ENCODE results near the gene MTURN.
"Not testable (repeated sequence)": the region's sequence is repeated elsewhere in the genome, so short reads cannot be mapped to it uniquely, and the experiment has no call there.

Gene MTURN

DNA sequence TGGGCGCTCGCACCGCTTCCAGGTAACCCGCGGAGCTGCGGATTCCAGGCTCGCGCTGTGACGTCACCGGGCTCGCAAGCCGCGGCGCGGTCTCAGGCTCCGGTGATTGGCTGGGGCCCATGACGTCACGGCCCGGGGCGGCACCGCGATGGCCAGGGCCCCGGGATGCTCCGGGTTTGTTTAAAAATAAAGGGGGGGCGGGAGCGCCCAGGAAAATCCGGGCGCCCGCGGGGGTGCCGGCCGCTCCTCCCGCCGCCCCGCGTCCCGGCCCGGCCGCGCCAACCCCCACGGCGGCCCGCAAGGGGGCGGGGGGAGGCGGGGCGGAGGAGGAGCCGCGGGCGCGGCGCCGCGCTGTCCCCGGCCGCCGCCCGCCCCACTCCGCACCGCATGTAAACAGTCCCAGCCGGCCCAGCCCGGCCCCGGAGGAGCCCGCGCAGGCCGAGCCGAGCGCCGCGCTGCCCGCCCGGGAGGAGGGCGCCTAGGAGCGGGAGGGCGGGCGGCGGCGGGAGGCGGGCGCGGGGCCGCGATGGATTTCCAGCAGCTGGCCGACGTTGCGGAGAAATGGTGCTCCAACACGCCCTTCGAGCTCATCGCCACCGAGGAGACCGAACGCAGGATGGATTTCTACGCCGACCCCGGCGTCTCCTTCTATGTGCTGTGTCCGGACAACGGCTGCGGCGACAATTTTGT, at the start of gene MTURN:
Gene MTURN, plus strand, starts transcription at position 376 of the 690 bp plus-strand sequence. Its CDS starts 151 bp downstream, at position 527.
- DNase-seq (ENCODE audit: low read depth) = peak; percentile 58

DNA sequence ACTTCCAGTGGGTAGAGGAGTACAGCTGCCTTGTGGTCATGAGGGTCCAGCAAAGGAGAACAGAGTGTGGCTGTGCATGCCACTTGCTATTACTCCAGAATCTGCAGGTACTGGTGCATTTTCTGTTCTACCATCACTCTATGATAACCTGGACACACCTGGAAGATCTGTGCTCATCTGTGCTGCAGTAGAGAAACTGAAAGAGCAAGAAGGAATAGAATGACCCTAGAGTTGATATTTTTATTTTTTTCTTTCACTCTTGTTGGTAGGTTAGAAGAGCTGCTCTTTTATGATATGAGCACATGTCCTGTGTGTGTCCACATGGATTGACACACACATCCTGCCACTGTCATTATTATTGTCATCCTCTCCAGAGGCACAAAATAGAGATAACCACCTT, 48.3 kb upstream of the MTURN start:
- DNase-seq (ENCODE audit: low read depth) = no peak

DNA sequence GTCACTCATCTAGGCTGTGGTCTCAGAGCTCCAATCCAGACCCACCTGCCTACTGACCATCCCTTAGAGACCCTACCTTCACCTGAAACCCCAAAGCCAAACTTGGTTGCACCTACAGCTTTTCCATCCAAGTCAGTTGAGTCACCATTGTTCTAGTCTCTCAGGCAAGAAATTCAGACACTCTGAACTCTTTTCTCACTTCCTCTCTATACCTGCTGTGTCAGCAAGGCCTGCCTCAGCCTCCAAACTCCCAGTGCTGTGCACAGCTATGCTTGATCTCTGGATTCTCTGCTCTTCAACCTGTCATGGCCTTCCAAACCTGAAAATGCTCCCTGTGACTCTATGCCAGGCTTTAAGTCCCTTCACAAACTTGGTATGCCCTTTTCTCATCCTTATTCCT, 47.4 kb upstream of the MTURN start:
- DNase-seq (ENCODE audit: low read depth) = no peak

DNA sequence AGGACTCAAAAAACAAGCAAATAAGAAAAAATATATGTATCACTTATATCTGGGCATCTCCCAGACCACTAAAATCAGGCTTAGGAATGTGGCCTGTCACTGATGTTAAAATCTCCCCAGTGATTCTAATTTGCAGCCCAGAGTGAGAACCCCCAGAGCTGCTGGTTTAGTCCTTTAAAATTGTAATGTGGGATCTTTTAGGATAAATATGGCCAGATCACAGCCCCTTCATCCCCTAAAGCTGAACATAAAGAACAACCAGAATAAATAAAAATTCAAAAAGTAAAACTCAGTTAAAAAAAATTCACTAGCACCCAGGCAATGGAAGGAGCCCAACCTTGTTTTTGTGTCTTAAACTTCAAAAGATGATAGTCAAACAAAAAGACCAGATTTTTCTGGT, 46.4 kb upstream of the MTURN start:
- DNase-seq (ENCODE audit: low read depth) = no peak

DNA sequence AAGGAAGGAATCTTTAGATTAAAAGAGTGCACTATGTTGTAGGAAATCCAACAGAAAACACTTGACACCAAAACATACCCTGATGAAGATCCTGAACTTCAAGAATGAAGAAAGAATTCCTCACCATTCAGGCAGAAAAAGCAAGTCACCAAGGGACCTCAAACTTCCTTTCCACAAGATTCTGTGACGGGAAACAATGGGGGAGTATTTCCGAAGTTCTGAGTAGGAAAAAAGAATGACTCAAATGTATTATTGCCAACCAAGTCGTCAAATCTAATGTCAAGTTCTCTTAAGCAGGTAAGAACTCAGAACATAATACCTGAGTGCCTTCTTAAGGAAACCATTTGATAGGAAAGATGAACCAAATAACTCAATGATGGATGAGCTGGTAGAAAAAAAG, 44.7 kb upstream of the MTURN start:
- DNase-seq (ENCODE audit: low read depth) = no peak

DNA sequence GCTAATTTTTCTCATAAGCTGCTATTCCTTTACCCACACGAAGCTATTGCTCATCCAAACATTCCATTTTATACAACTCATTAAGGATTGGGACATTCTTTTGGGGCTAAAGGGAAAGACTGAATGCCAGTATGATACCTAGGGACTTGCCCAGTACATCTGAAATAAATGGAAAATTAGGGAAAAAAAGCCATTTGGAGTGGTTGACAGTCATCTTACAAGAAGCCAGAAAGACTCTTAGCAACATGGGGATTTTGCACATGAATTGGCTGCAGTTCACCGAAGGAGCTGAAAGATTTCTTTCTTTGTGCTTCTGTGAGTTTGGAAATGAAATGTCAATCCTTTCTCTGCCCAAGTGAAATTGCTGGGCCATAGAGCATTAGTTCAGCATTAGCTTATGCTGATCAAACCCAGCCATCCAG, 43.3 kb upstream of the MTURN start:
- peak; percentile 92 for DNase-seq (ENCODE audit: low read depth)

DNA sequence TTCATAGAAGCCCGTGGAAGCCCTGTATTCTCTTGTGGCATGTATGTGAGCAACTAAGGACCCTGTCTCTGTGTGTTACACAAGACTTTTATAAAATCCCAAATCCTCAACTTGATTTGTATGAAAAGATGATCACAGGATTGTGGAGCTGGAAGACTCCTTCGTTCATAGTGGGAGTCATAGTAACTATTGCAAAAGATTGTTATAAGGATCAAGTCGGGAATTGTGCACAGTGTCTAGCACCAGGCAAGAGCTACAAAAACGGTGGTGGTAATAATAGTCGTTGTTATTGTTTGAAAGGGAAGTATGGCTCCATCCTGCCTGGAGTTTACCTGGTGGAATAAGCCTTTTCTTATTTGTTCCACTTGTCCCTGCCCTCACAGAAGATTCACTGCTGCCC, 42.8 kb upstream of the MTURN start:
- DNase-seq (ENCODE audit: low read depth) = no peak

DNA sequence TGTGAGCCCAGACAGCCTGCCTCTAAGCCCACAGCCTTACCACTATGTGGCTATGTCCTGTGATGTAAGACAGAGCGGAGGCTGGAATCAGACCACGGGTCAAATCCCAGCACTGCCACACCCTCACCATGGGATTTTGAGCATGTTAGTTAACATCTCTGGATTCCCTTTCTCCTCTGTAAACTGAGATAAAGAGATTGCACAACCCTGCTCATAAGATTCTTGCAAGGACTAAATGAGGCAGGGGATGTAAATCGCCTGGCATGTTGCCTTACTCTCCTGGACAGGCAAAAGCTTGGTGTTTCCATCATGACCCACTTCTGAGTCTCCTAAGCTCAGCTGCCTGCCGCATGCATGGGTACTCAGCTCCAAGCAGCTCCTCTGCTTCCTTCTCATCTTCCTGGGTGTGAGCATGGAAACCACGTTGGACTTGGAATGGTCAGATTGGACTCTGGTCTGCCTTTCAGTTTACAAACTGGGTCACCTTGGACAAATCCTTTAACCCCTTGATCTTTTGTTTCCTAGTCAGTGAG, 41.3 kb upstream of the MTURN start:
- no peak for DNase-seq (ENCODE audit: low read depth)

DNA sequence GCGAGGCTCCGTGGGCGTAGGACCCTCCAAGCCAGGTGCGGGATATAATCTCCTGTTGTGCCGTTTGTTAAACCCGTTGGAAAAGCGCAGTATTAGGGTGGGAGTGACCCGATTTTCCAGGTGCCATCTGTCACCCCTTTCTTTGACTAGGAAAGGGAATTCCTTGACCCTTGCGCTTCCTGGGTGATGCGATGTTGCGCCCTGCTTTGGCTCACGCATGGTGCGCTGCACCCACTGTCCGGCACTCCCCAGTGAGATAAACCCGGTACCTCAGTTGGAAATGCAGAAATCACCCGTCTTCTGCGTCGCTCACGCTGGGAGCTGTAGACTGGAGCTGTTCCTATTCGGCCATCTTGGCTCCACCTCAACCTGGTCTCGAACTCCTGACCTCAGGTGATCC, 36.2 kb upstream of the MTURN start:
- DNase-seq (ENCODE audit: low read depth) = not testable (repeated sequence)

DNA sequence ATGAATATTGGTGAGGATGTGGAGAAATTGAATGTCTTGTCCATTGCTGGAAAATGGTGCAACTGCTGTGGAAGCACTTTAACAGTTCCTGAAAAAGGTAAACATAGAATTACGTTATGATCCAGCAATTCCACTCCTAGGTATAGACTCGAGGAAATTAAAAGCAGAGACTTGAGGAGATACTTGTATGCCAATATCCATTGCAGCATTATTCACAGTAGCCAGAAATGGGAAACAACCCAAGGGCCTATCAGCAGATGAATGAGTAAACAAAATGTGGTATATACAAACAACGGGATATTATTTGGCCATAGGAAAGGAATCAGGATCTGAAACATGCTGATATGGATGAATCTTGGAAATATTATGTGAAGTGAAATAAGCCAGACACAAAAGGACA, 32.5 kb upstream of the MTURN start:
- no peak for DNase-seq (ENCODE audit: low read depth)

DNA sequence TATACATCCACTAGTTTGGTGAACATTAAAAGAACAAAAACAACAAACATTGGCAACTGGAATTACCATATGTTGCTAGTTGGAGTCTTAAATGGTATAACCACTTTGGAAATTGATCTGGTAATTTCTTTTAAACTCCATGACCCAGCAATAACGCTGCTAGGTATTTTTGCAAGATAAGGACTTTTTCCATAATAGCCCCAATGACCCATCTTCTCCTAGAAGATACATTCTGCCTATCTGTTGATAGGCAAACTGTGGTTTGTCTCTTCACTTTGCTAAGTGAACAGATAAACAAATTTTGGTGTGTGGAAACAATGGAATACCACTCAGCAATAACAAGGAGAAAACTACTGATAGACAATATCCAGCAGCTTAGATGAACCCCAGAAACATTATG, 30.6 kb upstream of the MTURN start:
- no peak for DNase-seq (ENCODE audit: low read depth)

DNA sequence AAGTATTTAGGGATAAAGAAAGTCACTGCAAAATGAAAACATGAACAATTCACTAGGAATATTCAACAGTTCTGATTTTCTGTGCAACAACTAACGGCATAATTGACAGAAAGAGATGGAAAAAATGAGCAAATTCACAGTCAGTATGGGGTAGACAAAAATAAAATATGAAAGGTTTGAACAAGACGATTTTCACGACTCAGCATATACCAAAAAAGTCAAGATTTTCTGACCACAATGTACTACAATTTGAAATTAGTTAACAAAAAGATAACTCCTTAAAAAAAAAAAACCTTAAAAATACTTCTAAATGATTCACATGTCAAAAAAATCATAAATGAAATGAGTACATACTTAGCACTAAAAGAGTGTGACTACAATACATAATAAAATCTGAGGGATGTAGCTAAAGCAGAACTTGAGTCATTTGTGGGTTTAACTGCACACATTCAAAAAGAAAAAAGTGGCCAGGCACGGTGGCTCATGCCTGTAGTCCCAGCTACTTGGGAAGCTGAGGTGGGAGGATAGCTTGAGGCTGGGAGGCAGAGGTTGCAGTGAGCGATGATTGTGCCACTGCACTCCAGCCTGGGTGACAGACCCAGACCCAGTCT, 22.6 kb upstream of the MTURN start:
- DNase-seq (ENCODE audit: low read depth) = no peak

DNA sequence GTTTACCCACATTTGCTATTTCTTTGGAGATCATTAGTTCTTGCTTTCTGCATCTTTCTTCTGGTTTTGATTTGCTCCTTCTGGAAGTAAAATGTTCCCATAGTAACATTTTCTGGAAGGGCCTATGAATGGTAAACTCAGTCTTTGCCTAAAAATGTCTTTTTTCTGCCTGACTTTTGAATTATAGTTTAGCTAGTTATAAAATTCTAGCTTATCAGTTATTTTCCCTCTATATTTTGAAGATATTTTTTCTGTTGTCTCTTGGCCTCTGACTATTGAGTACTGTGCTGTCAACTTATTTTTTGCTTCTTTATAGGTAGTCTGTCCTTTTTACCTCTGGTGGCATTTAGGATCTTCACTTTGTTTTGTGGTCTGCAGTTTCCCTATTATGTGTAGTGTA, 21.6 kb upstream of the MTURN start:
- no peak for DNase-seq (ENCODE audit: low read depth)

DNA sequence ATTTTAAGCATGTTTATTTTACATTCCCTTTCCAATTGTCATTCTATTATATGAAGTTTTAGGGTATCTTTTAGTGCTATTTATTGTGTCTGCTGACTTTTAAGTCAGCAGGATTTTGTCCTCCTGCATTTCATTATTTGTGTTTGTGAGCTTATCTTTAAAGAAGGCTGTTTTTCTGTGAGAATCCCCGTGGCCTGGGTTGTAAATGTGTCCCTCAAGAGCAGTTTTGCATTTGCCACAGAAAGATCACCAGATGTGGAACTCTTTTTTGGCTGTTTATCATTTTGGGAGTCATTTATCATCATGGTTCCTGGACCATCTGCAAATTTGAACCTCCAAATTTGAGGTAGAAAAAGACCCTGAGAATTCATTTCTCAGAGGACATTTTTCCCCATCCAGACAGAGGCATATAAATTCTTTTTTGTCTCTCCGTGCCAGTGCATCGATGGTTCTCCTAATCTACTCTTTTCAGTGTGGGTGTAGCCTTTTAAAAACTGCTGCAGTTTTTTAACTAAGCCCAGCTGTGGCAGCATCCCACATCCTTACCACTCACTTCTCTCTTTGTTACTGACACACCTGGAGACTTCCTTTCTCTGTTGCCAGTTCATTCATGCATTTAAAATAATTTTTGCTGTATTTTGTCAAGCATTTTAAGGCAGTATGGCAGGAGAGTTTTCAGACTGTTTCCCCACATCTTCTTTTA, 20.1 kb upstream of the MTURN start:
- no peak for DNase-seq (ENCODE audit: low read depth)

DNA sequence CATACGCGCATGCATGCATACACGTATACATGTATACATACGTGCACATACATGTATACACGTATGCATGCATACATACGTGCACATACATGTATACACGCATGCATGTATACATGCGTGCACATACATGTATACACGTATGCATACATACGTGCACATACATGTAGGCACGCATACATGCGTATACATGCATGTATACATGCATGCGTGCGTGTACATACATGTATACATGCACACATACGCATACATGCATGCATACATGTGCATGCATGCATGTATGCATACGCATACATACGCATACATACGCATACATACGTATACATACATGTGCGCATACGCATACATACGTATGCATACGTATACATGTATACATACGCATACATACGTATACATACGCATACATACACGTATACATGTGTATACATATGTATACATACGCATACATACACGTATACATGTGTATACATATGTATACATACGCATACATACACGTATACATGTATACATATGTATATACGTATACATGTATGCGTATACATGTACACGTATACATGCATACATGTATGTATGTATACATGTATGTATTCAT, 19.0 kb upstream of the MTURN start:
- DNase-seq (ENCODE audit: low read depth) = no peak

DNA sequence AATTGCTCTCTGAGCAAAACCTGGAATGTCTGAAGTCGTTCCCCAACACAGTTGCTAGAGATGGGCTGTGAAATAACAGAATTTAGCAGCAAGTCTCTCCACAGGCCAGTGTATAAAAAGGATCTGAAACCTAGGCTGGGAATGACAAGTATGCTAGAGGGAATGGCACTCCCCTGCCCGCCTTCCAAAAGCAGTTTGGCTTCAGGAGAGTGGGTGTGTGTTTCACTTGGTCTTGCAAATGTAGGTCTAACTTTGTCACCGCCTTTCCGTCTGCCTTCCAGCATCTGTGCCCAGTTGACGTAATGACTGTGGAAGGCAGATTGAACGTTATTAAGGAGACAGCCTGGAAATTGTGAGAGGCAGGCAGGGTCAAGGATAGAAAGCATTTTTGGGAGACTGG, 18.0 kb upstream of the MTURN start:
- no peak for DNase-seq (ENCODE audit: low read depth)

DNA sequence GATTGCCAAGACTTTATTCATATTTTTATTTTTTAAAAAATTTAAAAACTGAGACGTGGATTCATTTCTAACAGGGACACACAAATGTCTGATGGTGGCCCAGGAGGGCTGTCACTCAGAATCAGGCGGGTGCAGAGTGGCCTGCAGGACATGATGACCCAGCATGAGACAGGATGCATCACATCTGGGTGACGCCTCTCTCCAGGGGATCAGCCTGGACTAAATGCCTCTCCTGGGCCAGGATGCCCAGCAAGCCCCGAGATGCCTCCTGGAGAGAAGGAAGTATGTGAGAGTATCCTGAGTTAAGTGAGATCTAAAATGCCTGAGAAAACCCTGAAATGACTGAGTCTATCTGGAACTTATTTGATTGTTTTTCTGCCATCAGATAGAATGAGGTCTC, 16.9 kb upstream of the MTURN start:
- no peak for DNase-seq (ENCODE audit: low read depth)

DNA sequence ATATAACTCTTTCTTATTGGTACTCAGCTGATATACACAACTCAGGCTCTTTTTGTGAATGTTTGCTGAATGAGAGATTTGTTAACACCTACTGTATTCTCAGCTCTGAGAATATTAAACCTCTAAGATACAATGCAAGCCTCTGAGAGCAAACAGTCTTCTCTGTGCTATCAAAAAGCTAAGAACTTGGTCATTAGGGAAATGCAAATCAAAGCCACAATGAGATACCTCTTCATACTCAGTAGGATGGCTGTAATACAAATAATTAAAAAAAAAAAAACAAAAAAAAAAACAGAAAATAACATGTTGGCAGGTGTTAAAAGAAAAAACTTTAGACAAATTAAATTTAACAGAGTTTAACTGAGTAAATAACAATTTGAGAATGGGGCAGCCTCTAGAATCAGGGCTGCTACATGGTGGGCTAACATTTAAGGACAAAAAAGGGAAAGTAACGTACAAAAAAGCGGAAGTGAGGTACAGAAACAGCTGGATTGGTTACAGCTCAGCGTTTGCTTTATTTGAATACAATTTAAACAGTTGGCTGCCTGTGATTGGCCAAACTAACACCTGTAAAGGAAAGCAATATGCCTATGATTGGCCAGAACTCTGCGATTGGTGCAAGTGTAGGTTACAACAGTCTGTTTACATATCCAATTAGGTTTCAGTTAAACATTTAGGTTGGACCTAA, 14.8 kb upstream of the MTURN start:
- DNase-seq (ENCODE audit: low read depth) = no peak

DNA sequence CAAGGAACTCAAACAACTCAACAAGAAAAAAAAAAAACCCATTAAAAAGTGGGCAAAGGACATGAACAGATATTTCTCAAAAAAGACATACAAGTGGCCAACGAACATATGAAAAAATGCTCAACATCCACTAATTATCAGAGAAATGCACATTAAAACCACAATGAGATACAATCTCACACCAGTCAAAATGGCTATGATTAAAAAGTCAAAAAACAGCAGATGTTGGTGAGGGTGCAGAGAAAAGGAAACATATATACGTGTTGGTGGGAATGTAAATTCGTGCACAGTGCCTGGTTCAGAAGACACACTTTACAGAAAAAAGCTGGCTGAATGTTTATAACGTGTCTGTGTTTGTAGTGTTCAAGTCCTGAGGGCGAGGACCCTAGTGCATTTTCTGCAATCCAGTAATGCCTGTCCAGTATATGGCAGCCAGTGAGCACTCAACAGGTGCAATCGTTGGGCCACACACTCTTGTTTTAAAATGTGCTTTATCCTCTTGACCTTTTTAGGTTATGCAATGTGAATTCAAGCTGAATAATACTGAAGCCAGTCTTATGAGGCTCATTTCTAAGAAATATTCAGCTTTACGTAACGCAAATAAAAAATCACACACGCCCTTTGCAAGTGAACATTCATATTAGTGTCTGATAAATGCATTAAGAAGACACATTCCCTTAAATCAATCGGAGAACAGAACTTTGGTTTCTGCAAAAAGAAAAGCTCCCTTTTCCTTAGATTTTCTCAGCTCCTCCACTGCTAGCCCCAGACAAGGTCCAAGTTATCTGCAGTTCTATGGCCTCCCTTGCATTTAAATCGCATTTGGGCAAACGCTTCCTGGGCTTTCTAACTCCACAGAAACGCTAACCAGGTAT, 813 bp upstream of the MTURN start:
- DNase-seq (ENCODE audit: low read depth) = no peak

DNA sequence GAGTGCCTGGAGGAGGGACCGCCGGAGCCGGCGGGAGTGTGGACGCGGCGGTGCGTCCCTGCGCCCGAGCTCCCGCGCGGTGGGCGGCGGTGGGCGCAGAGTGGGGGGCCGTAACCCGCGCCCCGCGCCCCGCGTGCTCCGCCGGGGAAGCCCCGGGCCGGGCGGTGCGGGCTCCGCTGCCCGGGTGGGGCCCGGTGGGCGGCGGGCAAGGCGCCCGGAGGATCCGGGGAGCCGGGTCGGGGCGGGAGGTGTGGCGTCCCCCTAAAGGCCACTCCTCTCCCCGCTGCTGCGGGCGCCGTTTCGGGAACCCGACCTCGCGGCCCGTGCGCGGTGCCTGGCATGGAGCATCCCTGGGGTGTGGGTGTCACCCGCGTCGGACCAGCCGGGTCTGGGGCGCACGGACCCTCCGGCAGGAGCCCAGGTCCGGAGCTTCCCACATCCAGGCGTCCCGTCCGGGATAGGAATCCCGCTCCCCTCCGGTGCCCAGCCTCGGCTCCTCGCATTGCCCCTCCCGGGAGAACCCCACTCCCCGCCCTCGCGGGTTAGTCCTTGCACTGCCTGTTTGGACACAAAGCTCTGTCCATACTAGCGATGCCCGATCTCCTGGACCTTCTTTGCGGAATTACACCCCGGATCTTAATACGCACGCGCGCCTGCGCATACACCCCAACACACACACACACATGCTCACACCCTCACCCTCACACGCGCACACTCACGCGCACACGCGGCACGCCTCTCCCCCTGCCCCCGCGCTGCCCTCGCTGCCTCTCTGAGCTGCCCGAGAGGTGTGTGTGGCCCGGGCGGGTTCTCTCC, 723 bp downstream of the MTURN start:
- peak; percentile 47 for DNase-seq (ENCODE audit: low read depth)

Measured in HS-5 (cell line).